Ovary (tissue), 3 donors: ENCODE results near the gene CRPPA.

Experiments
- CTCF ChIP-seq, 3 donors: fragments of 450-650 bp in 2 of 3; fragments of 200-600 bp in 1 of 3; IDR thresholded peaks; one replicate each; pipeline versions ENCODE4 v1.5.1 to v1.8.0; 2016 to 2022; ENCODE audit warnings: antibody characterized with exemption in 3 of 3, mild to moderate bottlenecking in 1 of 3
- POLR2A ChIP-seq: fragments of 450-650 bp; IDR thresholded peaks from one replicate; pipeline ENCODE4 v1.6.1; 2017; ENCODE audit warnings: antibody characterized with exemption, mild to moderate bottlenecking, moderate library complexity
- donor health status: DM: no; HTN: no; CAD: no.

DNA sequence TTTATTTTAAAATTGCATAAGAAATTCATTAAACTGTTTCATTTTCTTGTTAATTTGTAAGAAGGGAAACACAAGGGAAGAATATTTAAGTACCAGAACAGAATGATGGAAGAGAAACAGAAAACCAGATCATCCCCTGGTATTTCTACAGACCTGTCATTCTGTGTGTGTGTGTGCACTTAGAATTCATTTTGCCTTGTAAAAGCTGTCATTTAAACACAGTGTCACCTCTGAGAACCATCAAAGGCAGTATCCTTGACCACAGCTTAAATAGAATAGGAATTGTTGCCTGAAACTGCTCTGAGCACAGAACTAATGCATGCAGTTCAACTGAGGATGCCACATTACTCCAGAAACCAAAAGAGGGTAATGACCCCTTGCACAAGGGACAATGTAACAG lies 6.8 kb upstream of the CRPPA start:
- TF ChIP-seq POLR2A (no peak), CTCF (IDR thresholded peaks at IDR 0.05) (no peak)
